ENCODE results near the gene TEKT5.
"Not testable (repeated sequence)": the region's sequence is repeated elsewhere in the genome, so short reads cannot be mapped to it uniquely, and the experiment has no call there.

The TEKT5 gene

DNA sequence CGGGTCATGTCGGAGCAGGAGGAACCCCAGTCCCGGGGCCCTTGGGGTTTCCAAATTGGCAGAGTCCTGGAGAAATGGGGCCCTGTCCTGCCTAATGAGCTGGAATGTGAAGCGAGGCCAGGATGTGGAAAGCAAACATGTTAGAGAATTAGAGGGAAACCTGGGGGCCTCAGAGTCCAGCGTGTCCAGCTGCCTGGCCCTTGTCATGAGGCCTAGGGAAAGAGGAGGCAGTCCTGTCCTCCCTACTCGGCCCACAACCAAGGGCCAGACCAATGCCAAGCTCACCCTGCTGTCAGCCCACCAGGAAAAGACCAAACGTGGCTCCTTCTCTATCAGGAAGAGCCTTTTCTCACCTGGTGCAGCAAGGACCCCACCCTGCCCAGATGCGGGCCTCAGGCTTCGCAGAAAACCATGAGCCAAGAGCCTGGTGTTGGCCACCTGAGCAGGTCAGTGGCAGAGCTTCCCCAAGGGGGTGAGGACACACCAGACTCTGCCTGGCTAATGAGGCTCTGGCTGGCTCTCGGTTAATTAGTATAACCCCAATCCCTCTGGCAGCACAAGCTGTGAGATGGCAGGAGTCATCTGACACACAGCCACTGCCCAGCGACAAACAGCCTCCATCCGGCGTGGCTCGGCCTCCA, 10.1 kb downstream of the TEKT5 start:
- DNase-seq: no peak

DNA sequence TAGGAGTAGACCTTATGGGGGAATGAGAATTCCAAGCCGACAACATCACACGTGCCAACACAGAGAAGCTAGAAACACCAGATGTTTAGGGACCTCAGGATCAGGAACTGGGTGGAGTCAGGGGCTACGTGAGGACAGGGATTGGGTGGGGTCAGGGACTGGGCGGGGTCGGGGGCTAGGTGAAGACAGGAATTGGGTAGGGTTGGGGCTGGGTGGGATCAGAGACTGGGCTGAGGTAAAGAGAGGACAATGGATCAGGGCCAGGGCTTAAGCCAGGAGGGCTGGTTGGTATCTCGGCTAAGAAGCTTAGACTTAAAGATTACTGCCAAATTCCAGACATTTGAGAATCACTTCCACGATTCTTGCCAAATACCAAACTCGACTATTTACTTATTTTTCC, 11.6 kb downstream of the TEKT5 start:
- no peak for DNase-seq

DNA sequence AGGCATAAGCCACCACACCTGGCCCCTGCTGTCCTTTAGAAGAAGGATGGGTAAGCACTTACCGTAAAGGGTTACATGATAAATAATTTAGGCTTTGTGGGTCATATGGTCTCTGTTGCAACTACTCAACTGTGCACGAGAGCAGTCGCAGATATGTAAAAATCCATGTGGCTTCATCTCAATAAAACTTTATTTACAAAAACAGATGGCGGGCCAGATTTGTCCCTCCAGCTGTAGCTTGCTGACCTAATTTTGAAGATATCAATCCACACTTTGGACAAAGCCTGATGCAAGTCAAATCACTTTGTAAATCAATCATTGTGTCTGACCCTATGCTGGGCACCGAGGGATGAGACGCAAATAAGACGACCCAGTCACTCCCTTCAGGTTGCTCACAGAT, 12.1 kb downstream of the TEKT5 start:
- no peak for DNase-seq

DNA sequence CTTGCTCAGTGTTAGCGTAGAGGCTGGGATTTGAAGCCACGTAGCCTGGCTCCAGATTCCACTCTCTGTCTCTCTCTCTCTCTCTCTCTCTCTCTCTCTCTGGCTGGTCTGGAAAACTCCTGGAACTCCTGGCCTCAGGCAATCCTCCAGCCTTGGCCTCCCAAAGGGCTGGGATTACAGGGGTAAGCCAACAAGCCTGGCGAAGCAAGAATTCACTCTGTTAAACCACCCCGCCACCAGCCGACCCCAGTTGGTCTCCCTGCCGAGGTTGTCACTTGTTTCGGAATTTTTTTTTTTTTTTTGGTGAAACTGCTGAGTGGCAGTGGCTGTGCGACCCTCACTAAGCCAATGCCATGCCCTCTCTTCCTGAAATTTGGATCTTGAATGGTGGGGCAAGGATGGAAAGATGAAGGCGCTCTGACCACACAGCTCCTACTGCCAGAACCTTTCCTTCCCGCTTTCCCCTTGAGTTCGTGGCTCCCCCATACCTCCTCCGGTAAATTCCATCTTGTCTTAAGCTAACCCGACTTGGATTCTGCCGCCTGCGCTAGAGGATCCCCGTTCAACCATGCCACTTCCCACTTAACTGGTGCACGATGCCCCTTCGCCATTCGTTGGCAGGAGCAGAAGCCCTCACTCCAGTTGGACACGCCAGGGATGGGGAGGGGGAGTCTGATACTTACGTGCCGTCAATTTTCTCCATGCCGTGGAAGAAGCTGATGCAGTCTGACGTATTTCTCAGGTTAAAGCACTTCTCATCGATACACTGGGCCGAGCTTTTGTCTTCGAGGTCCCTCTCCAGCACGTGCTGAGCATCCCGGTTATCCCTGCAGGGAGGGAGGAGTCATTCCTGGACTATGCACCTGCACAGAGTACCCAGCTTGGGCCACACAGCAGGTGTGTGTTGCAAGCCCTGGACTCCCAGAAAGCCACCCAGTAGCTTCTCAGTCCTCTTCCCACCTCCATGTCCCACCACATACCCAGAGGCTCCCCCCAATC, 13.1 kb downstream of the TEKT5 start:
- no peak for DNase-seq

DNA sequence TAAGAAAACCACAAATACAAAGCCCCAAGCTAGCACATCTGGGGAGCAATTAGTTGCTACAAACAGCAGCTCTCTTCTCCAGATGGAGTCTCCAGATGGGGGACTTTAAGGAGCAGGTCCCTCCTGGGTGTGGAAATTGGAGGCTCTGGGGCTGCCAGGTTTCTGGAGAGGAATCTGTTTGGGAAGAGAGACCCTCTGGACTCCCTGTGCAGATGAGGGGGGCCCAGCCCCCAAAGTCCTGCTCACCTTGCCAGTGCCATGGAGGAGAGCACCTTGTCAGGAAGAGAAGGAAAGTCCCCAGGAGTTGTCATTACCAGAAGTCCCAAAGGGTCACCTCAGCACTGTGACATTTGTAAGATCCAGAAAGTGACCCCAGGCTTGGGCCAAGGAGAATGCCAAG, 14.8 kb downstream of the TEKT5 start:
- DNase-seq: no peak

DNA sequence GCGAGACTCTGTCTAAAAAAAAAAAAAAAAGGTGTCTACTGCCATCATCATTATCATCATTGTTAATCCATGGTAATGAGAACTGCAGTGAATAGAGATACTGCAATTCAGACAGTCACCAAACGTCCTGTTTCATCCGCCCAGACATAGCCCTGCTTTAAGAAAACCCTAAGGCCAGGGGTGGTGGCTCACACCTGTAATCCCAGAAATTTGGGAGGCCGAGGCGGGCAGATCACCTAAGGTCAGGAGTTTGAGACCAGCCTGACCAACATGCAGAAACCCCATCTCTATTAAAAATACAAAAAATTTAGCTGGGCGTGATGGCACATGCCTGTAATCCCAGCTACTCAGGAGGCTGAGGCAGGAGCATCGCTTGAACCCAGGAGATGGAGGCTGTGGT, 15.3 kb downstream of the TEKT5 start:
- not testable (repeated sequence) for DNase-seq

DNA sequence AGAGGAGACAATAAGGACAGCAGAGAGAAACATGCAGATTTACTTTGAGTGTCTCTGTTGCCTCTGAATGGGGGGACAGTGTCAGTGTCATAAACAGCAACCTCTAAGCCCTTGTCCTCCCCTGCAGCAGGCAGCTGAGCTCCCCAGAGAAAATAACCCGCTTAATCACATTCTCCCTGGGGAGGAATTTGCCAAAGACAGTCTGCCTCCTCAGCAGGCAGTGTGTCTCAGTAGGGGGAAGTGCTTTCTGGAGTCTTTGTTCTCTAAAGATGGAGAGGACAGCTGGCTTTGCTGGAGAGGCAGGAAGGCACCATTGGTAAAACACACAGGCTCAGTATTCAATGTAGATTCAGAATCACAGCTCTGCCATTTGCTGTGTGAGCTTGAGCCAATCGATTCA, 16.1 kb downstream of the TEKT5 start:
- DNase-seq: no peak

DNA sequence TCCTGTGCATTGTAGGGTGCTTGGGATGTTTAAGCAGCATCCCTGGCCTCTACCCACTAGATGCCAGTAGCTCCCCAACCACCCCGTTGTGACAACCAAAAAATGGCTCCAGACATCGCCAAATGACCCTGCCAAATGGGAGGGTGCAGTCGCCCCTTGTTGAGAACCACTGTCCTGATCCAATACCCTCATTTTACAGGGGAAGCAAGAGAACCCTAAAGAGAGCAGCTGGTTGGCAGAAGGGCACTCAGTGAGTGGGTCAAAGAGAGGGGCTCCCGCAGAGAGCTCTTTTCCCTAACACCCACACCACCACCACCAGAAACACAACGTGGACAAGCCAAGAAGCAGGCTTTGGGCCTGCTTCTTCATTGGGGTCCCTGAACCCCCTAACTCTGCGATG, 18.4 kb downstream of the TEKT5 start:
- DNase-seq: no peak

DNA sequence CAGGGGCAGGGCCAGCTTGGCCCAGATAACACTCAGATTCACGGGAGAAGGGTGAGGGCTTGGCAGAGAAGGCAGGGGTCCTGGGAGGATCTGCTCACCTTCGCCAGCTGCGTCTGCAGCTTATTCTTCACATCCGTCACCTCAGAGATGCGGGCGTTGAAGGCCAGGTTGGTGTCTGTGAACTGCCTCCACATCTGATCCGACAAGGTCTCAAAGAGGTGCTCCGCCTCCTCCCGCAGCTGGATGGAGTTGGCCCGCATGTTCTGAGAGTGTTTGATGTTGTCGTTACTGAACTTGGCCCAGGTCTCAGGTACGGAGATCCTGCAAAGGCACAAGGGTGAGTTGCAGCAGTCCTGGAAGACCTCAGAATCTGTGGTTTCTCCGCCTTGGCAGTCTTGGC, 18.9 kb downstream of the TEKT5 start:
- no peak for DNase-seq

DNA sequence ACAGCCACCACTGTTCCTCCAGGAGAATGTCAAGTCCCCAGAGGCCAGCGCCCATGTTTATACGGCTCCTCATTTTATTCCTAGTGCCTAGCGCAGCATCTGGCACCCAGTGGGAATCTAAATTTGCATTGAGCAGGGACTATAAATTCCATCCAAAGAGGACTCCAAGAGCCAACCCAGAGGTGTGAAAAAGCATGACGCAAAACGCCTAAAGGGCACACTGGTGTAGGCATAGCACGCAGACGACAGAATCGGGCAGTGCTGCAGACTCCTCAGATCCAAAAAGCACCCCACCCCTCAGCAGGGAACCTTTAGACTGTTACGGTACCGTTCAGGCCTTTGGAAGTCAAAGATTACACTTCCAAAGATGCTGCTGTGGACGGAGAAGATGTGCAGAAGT, 19.5 kb downstream of the TEKT5 start:
- DNase-seq: no peak

DNA sequence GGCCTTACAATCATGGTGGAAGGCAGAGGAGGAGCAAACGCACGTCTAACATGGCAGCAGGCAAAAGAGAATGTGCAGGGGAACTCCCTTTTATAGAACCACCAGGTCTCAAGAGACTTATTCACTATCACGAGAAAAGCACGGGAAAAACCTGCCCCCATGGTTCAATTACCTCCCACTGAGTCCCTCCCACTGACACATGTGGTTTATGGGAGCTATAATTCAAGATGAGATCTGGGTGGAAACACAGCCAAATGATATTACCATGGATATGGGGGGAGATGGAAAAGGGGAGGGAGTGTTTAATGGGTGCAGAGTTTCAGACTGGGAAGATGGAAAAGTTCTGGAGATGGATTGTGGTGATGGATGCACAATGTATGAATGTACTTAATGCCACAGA, 23.0 kb downstream of the TEKT5 start:
- DNase-seq: no peak

DNA sequence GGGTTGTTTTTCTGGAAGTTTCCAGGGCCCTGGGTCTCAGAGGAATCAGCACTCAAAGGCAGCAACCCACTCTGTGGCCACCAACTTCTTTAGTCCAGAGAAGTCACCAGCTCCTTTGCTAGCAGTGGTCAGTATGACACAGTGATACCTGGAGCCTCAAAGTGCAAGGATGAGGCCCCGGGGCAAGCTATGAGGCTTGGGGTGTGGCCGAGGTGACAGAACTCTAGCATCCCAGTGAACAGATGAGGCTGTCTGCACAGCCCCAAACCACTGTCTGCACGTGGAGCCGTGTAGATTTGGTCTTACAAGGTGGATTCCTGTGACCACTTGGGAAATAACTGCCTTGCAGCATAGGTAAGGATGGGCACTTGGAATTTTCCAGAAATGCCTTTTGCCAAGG, 24.9 kb downstream of the TEKT5 start:
- DNase-seq: no peak

DNA sequence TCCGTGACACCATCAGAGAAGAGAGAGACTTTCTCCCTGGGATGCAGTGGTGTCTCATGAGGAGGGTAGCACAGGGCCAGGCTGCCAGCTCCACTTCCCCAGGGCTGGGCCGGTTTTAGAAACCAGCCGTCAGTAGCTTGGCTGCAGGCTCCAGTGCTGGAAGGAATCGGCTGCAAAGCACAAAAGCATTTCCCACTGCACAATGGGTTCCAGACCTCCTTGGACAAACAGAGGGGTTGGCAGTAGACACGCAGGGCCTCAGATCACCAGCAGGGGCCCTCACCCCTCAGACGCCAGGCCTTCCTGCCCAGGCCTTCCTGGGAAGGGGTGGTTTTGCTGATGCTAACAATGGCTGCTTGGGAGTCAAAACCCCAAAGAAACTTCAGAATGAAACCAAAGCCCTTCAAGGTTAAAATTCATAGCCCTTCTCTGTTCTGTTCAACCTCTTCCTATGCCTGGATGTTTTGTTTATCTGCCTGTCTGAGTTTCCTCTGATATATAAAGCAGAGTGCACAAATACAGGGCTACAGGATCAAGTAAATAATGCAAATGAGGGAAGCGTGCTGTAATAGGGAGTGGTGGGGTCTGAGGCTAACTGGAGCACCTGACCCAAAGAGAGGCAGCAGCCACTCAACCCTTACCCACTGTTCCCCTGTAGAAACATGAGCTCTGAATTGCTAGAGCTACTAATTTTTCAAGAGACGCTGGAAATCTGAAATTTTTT, 26.2 kb downstream of the TEKT5 start:
- DNase-seq: no peak

DNA sequence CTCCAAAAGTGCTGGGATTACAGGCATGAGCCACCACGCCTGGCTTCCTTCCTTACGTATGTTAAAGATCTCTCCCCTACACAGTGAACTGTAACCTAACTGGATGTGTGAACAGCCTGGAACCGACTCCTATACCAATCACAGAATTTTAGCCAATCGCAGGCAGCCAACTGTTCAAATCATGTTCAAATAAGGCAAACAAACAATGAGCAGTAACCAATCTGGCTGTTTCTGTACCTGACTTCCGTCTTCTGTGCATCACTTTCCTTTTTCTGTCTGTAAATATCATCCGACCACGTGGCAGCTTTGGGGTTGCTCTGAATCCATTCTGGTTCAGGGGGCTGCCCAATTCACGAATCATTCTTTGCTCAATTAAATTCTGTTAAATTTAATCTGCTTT, 27.5 kb downstream of the TEKT5 start:
- DNase-seq: no peak

DNA sequence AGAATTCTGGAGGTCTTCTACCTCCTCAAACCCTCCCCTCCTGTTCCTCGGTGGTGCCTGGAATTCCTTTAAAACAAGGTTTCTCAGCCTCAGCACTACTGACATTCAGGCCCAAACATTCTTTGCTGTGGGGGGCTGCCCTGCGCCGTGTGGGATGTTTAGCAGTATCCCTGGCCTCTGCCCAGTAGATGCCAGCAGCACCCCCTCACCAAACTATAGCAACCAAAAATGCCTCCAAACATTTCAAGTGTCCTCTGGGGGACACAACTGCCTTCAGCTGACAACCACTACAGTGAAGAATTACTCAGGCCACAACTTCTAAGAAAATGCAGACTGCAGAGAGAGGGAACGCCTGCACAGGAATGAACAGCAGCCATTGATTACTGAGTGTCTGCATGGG, 28.4 kb downstream of the TEKT5 start:
- DNase-seq: no peak

DNA sequence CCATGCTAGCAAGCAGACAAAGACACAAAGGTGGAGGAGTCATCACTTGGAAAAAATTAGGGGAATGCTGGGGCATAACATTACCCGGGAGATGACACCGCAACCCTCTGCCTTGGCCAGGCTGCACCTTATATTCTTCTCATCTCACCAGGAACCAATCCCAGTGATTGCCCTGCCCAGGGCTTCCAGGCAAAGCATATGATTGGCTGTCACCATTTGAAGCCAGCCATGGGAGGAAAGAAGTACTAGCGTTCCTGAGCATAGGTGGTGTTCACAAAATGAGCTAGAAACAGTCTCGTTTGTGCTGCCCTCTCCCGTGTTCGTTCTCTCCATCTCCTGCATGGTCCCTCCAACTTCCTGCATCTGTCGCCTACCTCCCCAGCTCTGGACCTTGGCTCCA, 29.6 kb downstream of the TEKT5 start:
- no peak for DNase-seq

DNA sequence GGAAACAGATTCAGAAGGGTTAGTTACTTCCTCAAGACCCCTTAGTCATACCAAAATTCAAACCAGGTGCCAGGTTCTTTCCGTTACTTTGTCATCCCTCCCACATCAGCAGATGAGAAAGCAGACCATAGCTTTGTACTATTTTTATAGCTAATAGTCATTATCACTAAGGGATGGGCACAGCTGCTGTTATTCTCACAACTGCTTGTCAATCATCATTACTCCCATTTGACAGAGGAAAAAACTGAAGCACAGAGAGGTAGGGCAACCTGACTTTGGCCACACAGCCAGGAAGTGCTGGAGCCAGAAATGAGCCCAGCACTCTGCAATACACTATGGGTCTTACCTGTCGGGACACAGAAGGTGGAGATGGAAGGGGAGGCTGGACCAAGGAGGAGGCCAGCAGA, 30.0 kb downstream of the TEKT5 start:
- no peak for DNase-seq

DNA sequence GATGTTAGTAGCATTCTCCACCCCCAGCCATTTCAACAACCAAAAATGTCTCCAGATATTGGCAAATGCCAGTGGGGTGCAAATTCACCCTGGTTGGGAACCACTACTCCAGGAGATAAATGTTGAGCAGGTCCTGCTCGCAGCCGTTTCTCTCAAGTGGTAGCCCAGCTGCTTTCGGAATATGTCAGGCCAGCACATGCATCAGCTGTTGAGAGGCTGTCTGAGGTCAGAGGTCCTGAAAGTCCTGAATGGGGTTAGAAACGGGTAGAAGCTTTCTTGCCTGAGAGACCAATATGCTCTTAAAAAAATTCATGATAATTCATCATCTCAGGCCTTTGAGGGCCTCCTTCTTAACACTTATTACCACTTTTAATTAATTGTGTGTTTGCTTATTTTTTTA, 31.0 kb downstream of the TEKT5 start:
- DNase-seq: no peak

DNA sequence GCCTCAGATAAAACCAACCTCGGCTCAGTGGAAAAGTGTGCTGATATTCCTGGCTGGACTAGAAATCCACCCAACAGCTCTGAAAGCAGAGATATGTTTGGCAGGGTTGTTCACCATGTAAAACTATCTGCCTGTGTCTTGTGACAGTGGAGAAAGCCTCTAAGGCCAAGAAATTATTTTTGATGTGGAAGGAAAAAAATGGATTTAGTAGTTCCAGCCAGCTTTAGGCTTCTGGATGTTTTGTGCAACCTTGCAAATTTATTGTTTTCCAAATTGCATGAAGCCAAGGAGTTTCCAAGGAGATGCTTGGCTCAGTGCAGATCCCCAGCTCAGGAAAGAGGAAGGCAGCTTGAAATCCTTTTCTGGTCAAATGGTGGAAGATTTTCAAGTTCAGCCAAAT, 31.6 kb downstream of the TEKT5 start:
- DNase-seq: no peak

DNA sequence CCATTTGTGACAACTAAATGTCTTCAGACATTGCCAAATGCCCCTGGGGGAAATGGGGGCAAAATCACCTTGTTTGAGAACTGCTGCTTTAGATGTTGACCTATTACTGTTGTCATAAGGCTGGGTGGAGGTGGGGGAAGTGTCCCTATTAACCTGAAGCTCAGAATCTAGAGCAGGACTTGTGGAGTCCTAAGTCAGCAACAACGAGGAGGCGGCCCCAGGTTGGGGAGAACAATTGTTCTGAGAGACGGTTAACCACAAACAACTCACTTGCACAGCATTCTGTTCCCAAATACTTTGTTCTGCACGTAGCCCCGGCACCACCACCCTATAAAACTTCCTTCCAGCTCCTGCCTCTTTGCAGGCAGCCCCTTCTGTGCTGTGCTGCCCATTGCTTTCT, 32.5 kb downstream of the TEKT5 start:
- no peak for DNase-seq

DNA sequence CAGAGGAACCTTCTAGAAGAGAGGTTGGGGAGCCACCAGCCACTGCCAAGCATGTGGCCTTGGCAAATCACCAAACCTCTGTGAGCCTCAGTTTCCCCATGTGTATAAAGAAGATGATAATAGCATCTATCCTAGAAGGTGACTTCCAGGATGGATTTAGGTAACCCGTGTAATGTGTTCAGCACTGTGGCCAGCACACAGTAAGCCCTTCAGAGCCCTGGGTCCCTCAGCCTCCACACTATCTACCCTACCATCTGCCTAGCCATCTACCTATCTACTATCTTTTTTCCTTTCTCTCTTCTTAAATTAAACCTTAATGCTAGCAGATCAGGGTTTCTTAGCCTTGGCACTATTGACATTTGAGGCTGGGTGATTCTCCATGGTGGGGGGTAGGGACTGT, 33.0 kb downstream of the TEKT5 start:
- DNase-seq: no peak

DNA sequence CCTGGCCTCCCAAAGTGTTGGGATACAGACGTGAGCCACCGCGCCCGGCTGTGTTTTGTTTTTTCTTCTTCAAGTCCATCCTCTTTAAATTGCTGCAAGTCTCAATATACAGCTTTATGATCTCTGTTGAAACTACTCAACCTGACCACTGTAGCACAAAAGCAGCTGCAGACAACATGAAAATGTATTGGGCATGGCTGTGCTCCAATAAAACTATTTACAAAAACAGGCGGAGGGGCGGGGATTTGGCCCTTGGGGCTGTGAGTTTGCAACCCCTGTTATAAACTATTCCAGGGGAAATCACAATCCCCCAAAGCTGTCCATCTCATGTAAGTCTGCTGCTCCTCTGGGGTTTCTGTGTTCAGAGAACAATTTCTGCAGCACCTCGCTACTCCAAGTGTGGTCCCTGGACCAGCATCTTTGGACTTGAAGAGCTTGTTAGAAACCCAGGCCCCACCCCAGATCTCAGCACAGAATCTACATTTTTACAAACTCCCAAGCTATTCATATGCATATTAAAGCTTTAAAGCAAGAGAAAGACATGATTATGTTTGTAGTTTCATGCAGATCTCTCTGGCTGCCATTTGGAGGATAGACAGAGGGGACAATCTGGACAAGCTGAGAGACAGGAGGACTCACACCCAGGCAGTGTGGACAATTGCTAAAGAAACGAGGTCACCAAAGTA, 33.6 kb downstream of the TEKT5 start:
- DNase-seq: no peak

DNA sequence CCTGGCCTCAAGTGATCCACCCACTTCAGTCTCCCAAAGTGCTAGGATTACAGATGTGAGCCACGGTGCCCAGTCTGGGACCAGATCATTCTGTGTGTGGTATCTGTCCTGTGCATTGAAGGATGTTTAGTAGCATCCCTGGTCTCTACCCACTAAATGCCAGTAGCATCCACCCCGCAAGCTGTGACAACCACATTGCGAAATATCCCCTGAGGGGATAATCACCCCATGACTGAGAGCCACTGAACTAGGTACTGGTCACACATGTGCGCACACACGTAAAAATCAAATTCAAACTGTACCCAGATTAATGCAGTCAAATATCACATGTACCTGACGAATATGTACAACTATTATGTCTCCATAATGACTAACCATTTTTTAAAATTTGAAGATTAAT, 35.8 kb downstream of the TEKT5 start:
- DNase-seq: no peak
